ENCODE data around the gene DSC3.

DNA sequence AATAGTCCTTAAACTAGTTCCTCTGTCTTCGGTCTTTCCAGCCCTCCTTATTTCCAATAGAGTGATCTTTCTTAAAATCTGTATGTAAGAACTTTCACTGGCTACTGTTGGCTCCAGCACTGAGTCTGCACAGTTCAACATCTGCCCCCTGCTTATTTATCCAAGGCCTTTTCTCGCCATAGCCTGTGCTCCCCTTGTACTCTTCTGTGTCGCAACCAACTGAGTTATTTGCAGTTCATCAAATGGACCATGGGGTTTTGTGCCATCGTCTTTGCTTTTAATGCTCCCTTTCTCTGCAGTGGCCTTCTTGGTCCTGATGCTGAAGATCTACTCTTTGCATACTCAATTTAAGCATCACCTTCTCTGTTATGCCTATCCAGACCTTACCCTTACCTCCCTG lies 77.3 kb downstream of the DSC3 start:
- TF ChIP-seq, protein P1, sequence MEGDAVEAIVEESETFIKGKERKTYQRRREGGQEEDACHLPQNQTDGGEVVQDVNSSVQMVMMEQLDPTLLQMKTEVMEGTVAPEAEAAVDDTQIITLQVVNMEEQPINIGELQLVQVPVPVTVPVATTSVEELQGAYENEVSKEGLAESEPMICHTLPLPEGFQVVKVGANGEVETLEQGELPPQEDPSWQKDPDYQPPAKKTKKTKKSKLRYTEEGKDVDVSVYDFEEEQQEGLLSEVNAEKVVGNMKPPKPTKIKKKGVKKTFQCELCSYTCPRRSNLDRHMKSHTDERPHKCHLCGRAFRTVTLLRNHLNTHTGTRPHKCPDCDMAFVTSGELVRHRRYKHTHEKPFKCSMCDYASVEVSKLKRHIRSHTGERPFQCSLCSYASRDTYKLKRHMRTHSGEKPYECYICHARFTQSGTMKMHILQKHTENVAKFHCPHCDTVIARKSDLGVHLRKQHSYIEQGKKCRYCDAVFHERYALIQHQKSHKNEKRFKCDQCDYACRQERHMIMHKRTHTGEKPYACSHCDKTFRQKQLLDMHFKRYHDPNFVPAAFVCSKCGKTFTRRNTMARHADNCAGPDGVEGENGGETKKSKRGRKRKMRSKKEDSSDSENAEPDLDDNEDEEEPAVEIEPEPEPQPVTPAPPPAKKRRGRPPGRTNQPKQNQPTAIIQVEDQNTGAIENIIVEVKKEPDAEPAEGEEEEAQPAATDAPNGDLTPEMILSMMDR (IDR thresholded peaks at IDR 0.05) = no peak
- no peak for TF ChIP-seq POLR2A (IDR thresholded peaks at IDR 0.05)

All from thyroid gland (tissue), 4 donors.